WTC11 (cell line): ENCODE measurements around the gene PIGS. TPM values are rescaled to one million over a fixed set of nuclear protein-coding genes. Genes with fewer than 3 reads are reported as not detected.

ENCODE experiments used
- ATAC-seq: fragments of 200-7000 bp; cut with Tn5 transposase; 2 replicates; pipeline ENCODE4 v1.10.0; 2021; ENCODE audit warnings: mild to moderate bottlenecking, moderate library complexity
- CTCF ChIA-PET: fragments of 300-600 bp; sonication (Branson Sonifier 250); formaldehyde crosslinking; loops from one replicate; lab custom pipeline; 2021; ENCODE audit warnings: antibody characterized with exemption; lab: Charles Lee
- POLR2A ChIA-PET: fragments of 350-600 bp; sonication (Branson Sonifier 250); formaldehyde crosslinking; loops from one replicate; lab custom pipeline; 2021; ENCODE audit warnings: antibody characterized with exemption; lab: Charles Lee
- DNase-seq: peaks from one replicate; pipeline ENCODE4 v3.0.0; 2021; ENCODE audit warnings: low spot score
- H3K27ac Mint-ChIP-seq: 2 replicates; pipeline ENCODE4 v1.8.0; 2021; ENCODE audit warnings: mixed read lengths
- H3K27me3 Mint-ChIP-seq: 2 replicates; pipeline ENCODE4 v1.8.0; 2021; ENCODE audit warnings: low read depth, mild to moderate bottlenecking, moderate library complexity, mixed read lengths
- H3K36me3 Mint-ChIP-seq: 2 replicates; pipeline ENCODE4 v1.8.0; 2021; ENCODE audit warnings: mixed read lengths
- H3K4me1 Mint-ChIP-seq: 2 replicates; pipeline ENCODE4 v1.8.0; 2022; ENCODE audit warnings: mixed read lengths
- H3K4me3 Mint-ChIP-seq: 2 replicates; pipeline ENCODE4 v1.8.0; 2021; ENCODE audit warnings: mild to moderate bottlenecking, moderate library complexity, mixed read lengths
- H3K9me3 Mint-ChIP-seq: 2 replicates; pipeline ENCODE4 v1.8.0; 2021; ENCODE audit warnings: mixed read lengths
- CBFB ChIP-seq: sonication (generic); formaldehyde crosslinking; IDR thresholded peaks from 2 replicates; pipeline ENCODE4 v1.8.1; 2022; ENCODE audit warnings: mild to moderate bottlenecking, low read depth, missing genetic modification reagents
- CREM ChIP-seq: sonication (generic); formaldehyde crosslinking; IDR thresholded peaks from 2 replicates; pipeline ENCODE4 v1.8.1; 2022; ENCODE audit warnings: mild to moderate bottlenecking, missing genetic modification reagents, moderate library complexity
- GABPB1 ChIP-seq: sonication (generic); formaldehyde crosslinking; IDR thresholded peaks from 2 replicates; pipeline ENCODE4 v1.8.1; 2023; ENCODE audit warnings: mild to moderate bottlenecking, missing genetic modification reagents
- NR1H2 ChIP-seq: sonication (generic); formaldehyde crosslinking; IDR thresholded peaks from 2 replicates; pipeline ENCODE4 v1.9.0; 2021; ENCODE audit warnings: mild to moderate bottlenecking, moderate library complexity, missing genetic modification reagents
- NR3C1 ChIP-seq: sonication (generic); formaldehyde crosslinking; conservative IDR thresholded peaks from 2 replicates; pipeline ENCODE4 v1.8.1; 2023; ENCODE audit warnings: low read depth, mild to moderate bottlenecking, missing genetic modification reagents
- TCF7 ChIP-seq: sonication (generic); formaldehyde crosslinking; IDR thresholded peaks from 2 replicates; pipeline ENCODE4 v1.8.0; 2022; ENCODE audit warnings: mild to moderate bottlenecking, low read depth, missing genetic modification reagents, moderate library complexity
- TEAD1 ChIP-seq: sonication (generic); formaldehyde crosslinking; IDR thresholded peaks from 2 replicates; pipeline ENCODE4 v1.8.0; 2022; ENCODE audit warnings: mild to moderate bottlenecking, missing genetic modification reagents
- TP53 ChIP-seq: sonication (generic); formaldehyde crosslinking; IDR thresholded peaks from 2 replicates; pipeline ENCODE4 v1.8.1; 2023; ENCODE audit warnings: mild to moderate bottlenecking, missing genetic modification reagents
- ZNF138 ChIP-seq: sonication (generic); formaldehyde crosslinking; conservative IDR thresholded peaks from 2 replicates; pipeline ENCODE4 v1.8.1; 2022; ENCODE audit warnings: mild to moderate bottlenecking, moderate library complexity, missing genetic modification reagents
- ZNF232 ChIP-seq: sonication (generic); formaldehyde crosslinking; IDR thresholded peaks from 2 replicates; pipeline ENCODE4 v1.8.0; 2022; ENCODE audit warnings: mild to moderate bottlenecking, missing genetic modification reagents
- ZNF416 ChIP-seq: fragments of 250-450 bp; sonication (Bioruptor Pico); IDR thresholded peaks from 2 replicates; pipeline ENCODE4 v1.9.0; 2021; ENCODE audit warnings: mild to moderate bottlenecking, inconsistent platforms
- ZNF423 ChIP-seq: fragments of 250-450 bp; sonication (Bioruptor Pico); IDR thresholded peaks from 2 replicates; pipeline ENCODE4 v2.1.2; 2022; ENCODE audit warnings: mild to moderate bottlenecking, moderate library complexity
- total RNA-seq: library from RNA; stranded (reverse); gene quantifications from 3 replicates; pipeline ENCODE4 v1.2.3, GENCODE V29; 2021
- TF ChIP-seq, protein P1 (sequence below): sonication (generic); formaldehyde crosslinking; IDR thresholded peaks from 2 replicates; pipeline ENCODE4 v1.8.0; 2022; ENCODE audit warnings: mild to moderate bottlenecking, missing genetic modification reagents
- TF ChIP-seq, protein P2 (sequence below): fragments of 250-450 bp; sonication (Bioruptor Pico); IDR thresholded peaks from 2 replicates; pipeline ENCODE4 v1.9.0; 2021; ENCODE audit warnings: mild to moderate bottlenecking
- TF ChIP-seq, protein P3 (sequence below): sonication (generic); formaldehyde crosslinking; conservative IDR thresholded peaks from 2 replicates; pipeline ENCODE4 v1.8.1; 2022; ENCODE audit warnings: mild to moderate bottlenecking, missing genetic modification reagents
- TF ChIP-seq, protein P4 (sequence below): sonication (generic); formaldehyde crosslinking; IDR thresholded peaks from 2 replicates; pipeline ENCODE4 v1.8.1; 2023; ENCODE audit warnings: mild to moderate bottlenecking, missing genetic modification reagents, borderline replicate concordance
- TF ChIP-seq, protein P5 (sequence below): sonication (generic); formaldehyde crosslinking; IDR thresholded peaks from 2 replicates; pipeline ENCODE4 v1.8.0; 2022; ENCODE audit warnings: mild to moderate bottlenecking, missing genetic modification reagents
- TF ChIP-seq, protein P6 (sequence below): sonication (generic); formaldehyde crosslinking; IDR thresholded peaks from 2 replicates; pipeline ENCODE4 v1.8.1; 2022; ENCODE audit warnings: mild to moderate bottlenecking, missing genetic modification reagents, moderate library complexity, borderline replicate concordance
- TF ChIP-seq, protein P7 (sequence below): sonication (generic); formaldehyde crosslinking; IDR thresholded peaks from 2 replicates; pipeline ENCODE4 v1.8.1; 2022; ENCODE audit warnings: low read depth, missing genetic modification reagents, borderline replicate concordance
- TF ChIP-seq, protein P8 (sequence below): sonication (generic); formaldehyde crosslinking; IDR thresholded peaks from 2 replicates; pipeline ENCODE4 v1.8.1; 2022; ENCODE audit warnings: mild to moderate bottlenecking, moderate library complexity, missing genetic modification reagents

Gene PIGS
- total RNA-seq, 1 experiment from 2014 or later = 50.6 TPM

DNA sequence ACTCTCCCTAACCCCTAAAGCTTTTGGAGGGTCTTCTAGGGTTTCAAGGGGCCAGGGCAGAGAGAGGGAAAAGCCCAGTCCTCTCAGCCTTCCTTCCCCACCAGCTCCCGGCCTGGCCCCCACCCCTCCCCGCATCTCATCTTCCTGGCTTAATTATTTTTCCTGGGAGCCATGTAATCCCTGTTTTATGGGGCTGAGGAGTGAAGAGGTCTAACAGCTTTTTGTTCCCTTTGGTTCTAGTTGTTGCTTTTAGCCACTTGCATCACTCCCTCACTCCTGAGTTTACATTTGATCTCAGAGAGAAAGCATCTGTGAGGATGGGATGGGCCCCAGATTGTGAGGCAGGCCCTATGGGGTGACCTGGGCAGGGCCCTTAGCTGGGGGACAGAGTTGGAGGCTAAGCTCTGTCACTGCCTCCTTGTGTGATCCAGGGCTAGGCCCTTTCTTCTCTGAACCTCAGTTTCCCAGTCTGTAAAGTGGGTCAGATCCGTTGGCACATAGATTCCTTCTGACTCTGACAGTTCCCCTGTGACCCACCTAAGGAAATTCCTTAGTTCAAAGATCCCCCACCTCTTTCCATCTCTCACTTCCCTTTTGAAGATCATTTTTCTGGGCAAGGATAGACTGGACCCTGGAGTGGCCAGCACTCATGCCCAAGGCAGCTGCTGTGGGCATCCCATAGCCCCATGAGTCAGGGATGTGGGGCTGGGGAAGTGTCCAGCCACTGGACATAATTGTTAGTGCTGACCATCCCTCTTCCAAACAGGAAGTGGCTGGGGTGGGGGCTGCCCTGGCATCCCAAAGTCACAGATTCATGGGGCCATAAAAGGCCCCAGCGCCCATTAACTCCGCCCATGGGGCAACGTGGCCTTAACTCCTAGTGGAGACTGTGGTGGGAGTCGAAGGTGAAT, 39.0 kb downstream of the PIGS start:
- ChIA-PET POLR2A (no interaction called here), CTCF (interaction anchor here (0.7 to 2.2 kb wide), 7 partner anchors 14 to 116 kb away, joined by 3 to 5 read pairs (median 4); no protein-coding TSS in a partner anchor)
- no peaks in the 10 kb centered on the region for H3K4me1 Mint-ChIP-seq
- no peak overlapping the region for H3K4me3 Mint-ChIP-seq
- H3K36me3 Mint-ChIP-seq = no peaks in the 10 kb centered on the region
- no peaks in the 10 kb centered on the region for H3K27me3 Mint-ChIP-seq
- no peak for ATAC-seq
- DNase-seq = no peak
- no peaks in the 10 kb centered on the region for H3K9me3 Mint-ChIP-seq
- TF ChIP-seq CREM (CRISPR knock-in tag) (no peak), TP53 (CRISPR knock-in tag) (no peak), ZNF423 (CRISPR knock-in tag) (no peak), CBFB (no peak), ZNF138 (CRISPR knock-in tag) (no peak), TCF7 (CRISPR knock-in tag) (no peak), NR3C1 (CRISPR knock-in tag) (no peak), GABPB1 (no peak), NR1H2 (CRISPR knock-in tag) (no peak), TEAD1 (CRISPR knock-in tag) (no peak), ZNF416 (CRISPR knock-in tag) (no peak), ZNF232 (CRISPR knock-in tag) (no peak)
- TF ChIP-seq, protein P1, sequence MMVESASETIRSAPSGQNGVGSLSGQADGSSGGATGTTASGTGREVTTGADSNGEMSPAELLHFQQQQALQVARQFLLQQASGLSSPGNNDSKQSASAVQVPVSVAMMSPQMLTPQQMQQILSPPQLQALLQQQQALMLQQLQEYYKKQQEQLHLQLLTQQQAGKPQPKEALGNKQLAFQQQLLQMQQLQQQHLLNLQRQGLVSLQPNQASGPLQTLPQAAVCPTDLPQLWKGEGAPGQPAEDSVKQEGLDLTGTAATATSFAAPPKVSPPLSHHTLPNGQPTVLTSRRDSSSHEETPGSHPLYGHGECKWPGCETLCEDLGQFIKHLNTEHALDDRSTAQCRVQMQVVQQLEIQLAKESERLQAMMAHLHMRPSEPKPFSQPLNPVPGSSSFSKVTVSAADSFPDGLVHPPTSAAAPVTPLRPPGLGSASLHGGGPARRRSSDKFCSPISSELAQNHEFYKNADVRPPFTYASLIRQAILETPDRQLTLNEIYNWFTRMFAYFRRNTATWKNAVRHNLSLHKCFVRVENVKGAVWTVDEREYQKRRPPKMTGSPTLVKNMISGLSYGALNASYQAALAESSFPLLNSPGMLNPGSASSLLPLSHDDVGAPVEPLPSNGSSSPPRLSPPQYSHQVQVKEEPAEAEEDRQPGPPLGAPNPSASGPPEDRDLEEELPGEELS (CRISPR knock-in tag) = no peak
- TF ChIP-seq, protein P2, sequence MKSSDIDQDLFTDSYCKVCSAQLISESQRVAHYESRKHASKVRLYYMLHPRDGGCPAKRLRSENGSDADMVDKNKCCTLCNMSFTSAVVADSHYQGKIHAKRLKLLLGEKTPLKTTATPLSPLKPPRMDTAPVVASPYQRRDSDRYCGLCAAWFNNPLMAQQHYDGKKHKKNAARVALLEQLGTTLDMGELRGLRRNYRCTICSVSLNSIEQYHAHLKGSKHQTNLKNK = no peak
- TF ChIP-seq, protein P3, sequence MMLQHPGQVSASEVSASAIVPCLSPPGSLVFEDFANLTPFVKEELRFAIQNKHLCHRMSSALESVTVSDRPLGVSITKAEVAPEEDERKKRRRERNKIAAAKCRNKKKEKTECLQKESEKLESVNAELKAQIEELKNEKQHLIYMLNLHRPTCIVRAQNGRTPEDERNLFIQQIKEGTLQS (CRISPR knock-in tag) = no peak
- TF ChIP-seq, protein P4, sequence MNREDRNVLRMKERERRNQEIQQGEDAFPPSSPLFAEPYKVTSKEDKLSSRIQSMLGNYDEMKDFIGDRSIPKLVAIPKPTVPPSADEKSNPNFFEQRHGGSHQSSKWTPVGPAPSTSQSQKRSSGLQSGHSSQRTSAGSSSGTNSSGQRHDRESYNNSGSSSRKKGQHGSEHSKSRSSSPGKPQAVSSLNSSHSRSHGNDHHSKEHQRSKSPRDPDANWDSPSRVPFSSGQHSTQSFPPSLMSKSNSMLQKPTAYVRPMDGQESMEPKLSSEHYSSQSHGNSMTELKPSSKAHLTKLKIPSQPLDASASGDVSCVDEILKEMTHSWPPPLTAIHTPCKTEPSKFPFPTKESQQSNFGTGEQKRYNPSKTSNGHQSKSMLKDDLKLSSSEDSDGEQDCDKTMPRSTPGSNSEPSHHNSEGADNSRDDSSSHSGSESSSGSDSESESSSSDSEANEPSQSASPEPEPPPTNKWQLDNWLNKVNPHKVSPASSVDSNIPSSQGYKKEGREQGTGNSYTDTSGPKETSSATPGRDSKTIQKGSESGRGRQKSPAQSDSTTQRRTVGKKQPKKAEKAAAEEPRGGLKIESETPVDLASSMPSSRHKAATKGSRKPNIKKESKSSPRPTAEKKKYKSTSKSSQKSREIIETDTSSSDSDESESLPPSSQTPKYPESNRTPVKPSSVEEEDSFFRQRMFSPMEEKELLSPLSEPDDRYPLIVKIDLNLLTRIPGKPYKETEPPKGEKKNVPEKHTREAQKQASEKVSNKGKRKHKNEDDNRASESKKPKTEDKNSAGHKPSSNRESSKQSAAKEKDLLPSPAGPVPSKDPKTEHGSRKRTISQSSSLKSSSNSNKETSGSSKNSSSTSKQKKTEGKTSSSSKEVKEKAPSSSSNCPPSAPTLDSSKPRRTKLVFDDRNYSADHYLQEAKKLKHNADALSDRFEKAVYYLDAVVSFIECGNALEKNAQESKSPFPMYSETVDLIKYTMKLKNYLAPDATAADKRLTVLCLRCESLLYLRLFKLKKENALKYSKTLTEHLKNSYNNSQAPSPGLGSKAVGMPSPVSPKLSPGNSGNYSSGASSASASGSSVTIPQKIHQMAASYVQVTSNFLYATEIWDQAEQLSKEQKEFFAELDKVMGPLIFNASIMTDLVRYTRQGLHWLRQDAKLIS = no peak
- TF ChIP-seq, protein P5, sequence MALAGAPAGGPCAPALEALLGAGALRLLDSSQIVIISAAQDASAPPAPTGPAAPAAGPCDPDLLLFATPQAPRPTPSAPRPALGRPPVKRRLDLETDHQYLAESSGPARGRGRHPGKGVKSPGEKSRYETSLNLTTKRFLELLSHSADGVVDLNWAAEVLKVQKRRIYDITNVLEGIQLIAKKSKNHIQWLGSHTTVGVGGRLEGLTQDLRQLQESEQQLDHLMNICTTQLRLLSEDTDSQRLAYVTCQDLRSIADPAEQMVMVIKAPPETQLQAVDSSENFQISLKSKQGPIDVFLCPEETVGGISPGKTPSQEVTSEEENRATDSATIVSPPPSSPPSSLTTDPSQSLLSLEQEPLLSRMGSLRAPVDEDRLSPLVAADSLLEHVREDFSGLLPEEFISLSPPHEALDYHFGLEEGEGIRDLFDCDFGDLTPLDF = no peak
- TF ChIP-seq, protein P6, sequence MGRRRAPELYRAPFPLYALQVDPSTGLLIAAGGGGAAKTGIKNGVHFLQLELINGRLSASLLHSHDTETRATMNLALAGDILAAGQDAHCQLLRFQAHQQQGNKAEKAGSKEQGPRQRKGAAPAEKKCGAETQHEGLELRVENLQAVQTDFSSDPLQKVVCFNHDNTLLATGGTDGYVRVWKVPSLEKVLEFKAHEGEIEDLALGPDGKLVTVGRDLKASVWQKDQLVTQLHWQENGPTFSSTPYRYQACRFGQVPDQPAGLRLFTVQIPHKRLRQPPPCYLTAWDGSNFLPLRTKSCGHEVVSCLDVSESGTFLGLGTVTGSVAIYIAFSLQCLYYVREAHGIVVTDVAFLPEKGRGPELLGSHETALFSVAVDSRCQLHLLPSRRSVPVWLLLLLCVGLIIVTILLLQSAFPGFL (CRISPR knock-in tag) = no peak
- TF ChIP-seq, protein P7, sequence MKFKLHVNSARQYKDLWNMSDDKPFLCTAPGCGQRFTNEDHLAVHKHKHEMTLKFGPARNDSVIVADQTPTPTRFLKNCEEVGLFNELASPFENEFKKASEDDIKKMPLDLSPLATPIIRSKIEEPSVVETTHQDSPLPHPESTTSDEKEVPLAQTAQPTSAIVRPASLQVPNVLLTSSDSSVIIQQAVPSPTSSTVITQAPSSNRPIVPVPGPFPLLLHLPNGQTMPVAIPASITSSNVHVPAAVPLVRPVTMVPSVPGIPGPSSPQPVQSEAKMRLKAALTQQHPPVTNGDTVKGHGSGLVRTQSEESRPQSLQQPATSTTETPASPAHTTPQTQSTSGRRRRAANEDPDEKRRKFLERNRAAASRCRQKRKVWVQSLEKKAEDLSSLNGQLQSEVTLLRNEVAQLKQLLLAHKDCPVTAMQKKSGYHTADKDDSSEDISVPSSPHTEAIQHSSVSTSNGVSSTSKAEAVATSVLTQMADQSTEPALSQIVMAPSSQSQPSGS = no peak
- TF ChIP-seq, protein P8, sequence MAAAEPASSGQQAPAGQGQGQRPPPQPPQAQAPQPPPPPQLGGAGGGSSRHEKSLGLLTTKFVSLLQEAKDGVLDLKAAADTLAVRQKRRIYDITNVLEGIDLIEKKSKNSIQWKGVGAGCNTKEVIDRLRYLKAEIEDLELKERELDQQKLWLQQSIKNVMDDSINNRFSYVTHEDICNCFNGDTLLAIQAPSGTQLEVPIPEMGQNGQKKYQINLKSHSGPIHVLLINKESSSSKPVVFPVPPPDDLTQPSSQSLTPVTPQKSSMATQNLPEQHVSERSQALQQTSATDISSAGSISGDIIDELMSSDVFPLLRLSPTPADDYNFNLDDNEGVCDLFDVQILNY (CRISPR knock-in tag) = no peak
- no peak overlapping the region for H3K27ac Mint-ChIP-seq
